Ramos (cell line): Measurements from ENCODE around the gene DAGLA.

ENCODE experiments used
- in situ Hi-C: fragments of 300-500 bp; cut with MboI; formaldehyde crosslinking; loops from one replicate; pipeline ENCODE4 v1.14.3; 2022; ENCODE audit warnings: low sequenced_read_pairs; ENCODE audit not compliant: unreplicated experiment

DAGLA gene

DNA sequence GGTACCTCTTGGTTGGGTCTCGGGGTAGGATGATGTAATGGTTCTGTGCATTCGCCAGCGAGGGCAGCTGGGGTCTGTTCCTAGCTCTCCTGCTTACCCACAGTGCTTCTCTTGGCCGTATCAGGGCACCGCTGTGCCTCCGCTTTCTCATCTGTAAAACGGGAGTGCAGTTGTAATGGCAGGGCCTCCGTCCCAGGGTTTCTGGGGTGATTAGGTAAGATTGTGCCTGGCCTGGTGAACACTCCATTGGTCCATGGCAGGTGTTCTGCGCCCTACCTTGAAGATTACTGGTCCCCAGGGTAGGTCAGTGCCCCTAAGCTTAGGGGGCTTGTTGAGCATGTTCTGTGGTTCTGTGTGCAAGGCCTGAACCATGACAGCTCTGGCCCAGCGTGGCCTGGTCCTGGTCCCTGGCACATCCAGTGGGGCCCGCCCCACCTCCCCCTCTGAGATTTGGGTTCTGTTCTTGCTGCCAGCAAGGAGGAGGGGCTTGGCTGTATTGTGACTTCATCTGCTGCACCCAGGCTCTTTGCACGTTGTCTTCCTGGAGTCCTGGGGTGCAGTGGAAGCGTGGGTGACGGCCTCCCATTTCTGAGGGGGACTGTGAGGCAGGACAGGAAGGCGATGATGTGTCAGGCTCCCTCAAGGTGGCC is 77.1 kb downstream of the DAGLA start:
- in situ Hi-C loops, result no loop called here

- in situ Hi-C loops, result no loop called here
Observed at GRCh38 chr11:61760946-61761345, 80.8 kb downstream of the DAGLA start.

GRCh38 chr11:61761440-61762222 is 81.4 kb downstream of the DAGLA start:
- in situ Hi-C loops, result no loop called here

DNA sequence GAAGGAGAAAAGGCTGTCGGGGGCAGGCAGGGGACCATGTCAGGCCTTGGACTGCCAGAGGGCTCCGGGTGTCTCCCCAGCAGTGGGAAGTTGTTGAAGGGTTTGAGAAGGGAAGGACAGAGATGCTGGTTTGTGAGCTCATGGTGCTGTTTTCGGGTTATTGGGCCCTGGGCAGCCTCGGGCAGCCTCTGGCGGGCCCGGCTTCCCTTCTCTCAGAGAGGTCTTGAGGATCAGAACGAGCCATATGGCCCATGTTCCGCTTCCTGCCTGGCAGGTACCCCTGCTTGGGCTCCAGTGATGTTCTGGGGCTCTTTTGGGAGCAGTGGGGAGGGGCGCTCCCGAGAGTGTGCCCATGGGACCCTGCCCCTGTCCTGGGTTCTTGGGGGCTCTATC is 82.0 kb downstream of the DAGLA start:
- in situ Hi-C loops, result no loop called here

DNA sequence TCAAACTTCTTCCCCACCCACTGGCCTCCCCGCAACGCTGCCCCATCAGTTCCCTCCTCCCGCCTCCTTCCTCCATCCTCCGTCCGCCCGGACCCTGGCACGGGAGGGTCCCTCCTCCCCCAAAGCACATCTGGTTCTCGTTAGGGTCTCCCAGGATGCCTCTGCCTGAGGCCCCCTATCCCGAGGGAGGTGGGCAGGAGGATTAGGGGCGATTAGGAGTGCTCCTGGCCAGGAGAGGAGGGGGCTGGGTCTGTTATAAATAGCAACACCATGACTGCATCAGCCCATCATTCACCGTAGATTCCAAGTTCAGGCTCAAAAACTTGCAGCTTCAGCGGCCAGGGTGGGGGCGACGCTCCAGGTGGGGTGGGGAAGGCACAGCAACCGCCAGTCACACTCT is 82.6 kb downstream of the DAGLA start:
- in situ Hi-C loops, result no loop called here

DNA sequence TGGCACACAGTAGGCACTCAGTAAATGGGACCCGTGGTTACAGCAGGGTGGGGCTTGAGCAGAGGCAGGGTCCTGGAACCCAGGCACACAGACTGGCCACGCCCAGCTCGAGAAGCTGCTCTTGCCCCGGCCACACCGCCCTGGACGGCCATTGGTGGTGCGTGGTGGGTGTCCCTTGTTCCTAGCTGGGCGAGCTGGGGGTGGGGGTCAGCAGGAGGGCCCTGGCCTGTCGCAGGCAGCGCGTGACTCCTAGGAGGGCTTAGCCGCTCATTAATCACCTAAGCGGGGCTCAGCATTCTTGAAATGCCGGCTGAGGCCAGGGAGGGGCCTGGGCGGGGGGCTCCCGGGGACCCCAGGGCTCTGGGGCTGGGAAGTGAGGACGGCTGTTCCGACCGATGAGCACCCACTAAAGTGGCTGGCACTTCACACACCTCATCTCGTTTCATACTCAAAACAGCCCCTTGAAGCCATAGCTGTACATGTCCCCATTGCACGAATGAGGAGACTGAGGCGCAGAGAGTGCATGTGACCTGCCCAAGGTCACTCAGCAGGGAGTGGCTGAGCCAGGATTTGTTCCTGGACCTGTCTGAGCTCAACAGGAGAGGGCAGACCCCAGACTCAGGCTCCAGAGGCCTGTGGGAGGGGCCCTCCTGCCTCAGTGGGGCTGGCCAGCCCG is 83.9 kb downstream of the DAGLA start:
- in situ Hi-C loops, result no loop called here

- in situ Hi-C loops, result no loop called here
Observed at GRCh38 chr11:61764606-61765260, 84.5 kb downstream of the DAGLA start.

DNA sequence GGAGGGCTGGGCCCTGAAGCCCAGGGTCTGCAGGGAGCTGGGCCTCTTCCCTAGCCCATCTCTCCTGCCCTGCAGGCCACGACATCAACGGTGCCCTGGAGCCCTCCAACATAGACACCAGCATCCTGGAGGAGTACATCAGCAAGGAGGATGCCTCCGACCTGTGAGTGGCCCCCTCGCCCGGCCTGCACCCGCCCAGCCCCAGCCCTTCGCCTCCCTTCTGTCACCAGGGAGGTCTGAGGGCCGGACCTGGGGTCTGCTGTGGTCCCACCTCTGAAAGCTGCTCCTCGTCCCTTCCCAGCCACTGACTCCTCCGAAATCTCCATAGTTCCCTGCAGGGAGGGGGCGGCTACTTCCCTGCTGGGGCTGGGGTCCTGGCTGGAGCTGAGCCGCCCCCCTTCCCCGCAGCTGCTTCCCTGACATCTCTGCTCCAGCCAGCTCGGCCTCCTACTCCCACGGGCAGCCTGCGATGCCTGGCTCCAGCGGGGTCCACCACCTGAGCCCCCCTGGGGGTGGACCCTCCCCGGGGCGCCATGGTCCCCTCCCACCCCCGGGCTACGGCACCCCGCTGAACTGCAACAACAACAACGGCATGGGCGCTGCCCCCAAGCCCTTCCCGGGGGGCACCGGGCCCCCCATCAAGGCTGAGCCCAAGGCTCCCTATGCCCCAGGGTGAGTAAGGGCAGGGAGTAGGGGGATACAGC is 85.5 kb downstream of the DAGLA start:
- in situ Hi-C loops, result no loop called here

DNA sequence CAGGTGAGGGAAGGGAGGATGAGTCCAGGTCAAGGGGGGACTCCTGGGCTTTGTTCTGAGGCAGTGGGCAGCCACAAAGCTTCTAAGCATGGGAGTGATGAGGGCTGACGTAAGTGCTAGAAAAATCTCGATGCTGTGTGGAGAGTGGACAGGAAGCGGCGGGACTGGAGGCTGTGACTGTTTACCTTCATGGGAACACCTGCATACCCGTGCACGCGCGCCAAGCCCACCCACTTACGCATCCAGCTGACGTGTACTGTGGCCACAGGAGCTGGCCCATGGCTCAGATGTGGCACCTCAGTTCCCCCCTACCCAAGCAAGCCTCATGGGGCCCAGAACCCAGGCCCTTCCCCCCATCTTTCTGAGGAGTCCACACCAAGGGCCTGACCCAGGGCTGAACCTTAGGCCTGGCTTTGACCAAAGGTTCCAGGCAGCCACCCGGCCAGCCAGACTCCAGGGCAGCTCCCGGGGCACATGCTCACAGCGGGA is 86.2 kb downstream of the DAGLA start:
- in situ Hi-C loops, result no loop called here

GRCh38 chr11:61768376-61769076 is 88.3 kb downstream of the DAGLA start:
- in situ Hi-C loops, result no loop called here

DNA sequence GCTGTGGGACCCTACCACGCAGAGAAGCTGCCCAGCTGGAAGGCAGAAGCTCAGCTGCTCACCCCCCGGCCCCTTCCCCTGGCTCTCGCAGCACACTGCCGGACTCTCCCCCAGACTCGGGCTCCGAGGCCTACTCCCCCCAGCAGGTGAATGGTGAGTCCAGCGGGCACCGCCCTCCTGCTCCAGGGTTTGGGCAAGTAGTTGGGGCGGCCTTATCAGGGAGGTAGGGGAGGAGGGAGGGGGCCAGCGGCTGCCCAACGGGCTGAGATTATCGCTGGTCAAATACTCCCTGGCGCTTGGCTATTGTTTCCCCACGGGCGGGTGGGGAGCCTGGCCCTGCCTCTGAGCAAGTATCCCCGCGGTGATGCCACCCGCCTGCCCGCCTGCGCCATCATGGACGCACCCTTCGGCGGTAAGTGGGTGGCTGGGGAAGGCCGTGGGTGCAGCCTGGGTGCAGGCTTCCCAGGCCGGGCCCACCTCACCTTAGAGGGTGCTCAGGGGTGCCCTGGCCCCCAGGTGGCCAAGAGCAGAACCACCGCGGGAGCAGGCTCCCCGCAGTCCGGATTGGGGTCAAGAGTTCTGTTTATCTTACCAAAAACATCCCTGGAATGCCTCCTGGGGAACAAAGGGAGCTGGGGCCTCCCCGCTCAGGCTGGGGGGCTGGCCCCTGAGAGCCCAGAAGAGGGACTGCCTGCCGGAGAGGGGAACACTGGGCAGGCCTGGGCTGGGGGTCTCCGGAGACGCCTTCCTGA is 89.2 kb downstream of the DAGLA start:
- in situ Hi-C loops, result no loop called here

- in situ Hi-C loops, result no loop called here
Observed at GRCh38 chr11:61769946-61770683, 89.9 kb downstream of the DAGLA start.

DNA sequence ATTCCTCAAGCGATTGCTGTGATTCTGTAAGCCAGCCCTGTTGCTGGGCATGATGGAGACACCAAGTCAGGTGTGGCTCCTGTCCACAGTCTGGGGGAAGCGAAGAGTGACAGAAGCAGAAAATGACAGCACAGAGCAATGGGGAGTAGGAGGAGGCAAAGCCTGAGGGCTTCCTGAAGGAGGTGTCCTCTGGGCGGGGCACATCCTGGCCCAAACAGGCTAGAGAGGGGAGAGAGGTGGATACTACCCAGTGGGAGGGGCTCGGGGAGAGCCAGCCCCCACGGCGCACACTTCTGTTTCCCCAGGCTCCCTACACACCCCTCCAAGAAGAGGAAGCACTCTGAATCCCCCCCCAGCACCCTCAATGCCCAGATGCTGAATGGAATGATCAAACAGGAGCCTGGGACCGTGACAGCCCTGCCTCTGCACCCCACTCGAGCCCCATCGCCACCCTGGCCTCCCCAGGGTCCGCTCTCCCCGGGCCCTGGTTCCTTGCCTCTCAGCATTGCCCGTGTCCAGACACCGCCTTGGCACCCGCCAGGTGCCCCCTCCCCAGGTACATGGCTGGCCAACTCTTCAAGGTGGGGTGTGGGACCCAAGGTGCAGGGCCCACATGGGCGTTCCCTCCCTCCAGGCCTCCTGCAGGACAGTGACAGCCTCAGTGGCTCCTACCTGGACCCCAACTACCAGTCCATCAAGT is 91.2 kb downstream of the DAGLA start:
- in situ Hi-C loops, result no loop called here

GRCh38 chr11:61771985-61772455 is 91.8 kb downstream of the DAGLA start:
- in situ Hi-C loops, result no loop called here

- in situ Hi-C loops, result no loop called here
Observed at GRCh38 chr11:61773356-61773755, 93.2 kb downstream of the DAGLA start.

GRCh38 chr11:61773809-61774208 is 93.6 kb downstream of the DAGLA start:
- in situ Hi-C loops, result no loop called here

GRCh38 chr11:61774411-61774810 is 94.2 kb downstream of the DAGLA start:
- in situ Hi-C loops, result no loop called here
